GM12891 (cell line): ENCODE results near the gene DRC3.

Experiments
- DNase-seq: peaks from one replicate; pipeline ENCODE4 v3.0.0; 2011; ENCODE audit warnings: low spot score; ENCODE audit not compliant: insufficient read length
- FAIRE-seq: peaks from 2 replicates; lab custom pipeline; 2011; peaks lifted over from hg19 to GRCh38; lab: Jason Lieb, UNC
- PAX5 ChIP-seq: IDR thresholded peaks from 2 replicates; pipeline ENCODE4 v1.6.1; 2011; ENCODE audit warnings: low read length, moderate library complexity, mild to moderate bottlenecking; ENCODE audit not compliant: insufficient read depth, severe bottlenecking
- POLR2A ChIP-seq: IDR thresholded peaks from 2 replicates; pipeline ENCODE4 v1.6.1; 2011; ENCODE audit warnings: low read depth, low read length, control low read depth
- POLR2AphosphoS5 ChIP-seq: IDR thresholded peaks from 2 replicates; pipeline ENCODE4 v1.6.1; 2011; ENCODE audit warnings: low read depth, low read length, control low read depth
- POU2F2 ChIP-seq: IDR thresholded peaks from 2 replicates; pipeline ENCODE4 v1.6.1; 2011; ENCODE audit warnings: low read depth, mild to moderate bottlenecking, control low read depth, low read length, moderate library complexity
- SPI1 ChIP-seq: IDR thresholded peaks from 2 replicates; pipeline ENCODE4 v1.6.1; 2011; ENCODE audit warnings: low read depth, low read length, control low read depth
- TAF1 ChIP-seq: IDR thresholded peaks from 2 replicates; pipeline ENCODE4 v1.6.1; 2011; ENCODE audit warnings: low read depth, low read length, control low read depth

Gene DRC3

DNA sequence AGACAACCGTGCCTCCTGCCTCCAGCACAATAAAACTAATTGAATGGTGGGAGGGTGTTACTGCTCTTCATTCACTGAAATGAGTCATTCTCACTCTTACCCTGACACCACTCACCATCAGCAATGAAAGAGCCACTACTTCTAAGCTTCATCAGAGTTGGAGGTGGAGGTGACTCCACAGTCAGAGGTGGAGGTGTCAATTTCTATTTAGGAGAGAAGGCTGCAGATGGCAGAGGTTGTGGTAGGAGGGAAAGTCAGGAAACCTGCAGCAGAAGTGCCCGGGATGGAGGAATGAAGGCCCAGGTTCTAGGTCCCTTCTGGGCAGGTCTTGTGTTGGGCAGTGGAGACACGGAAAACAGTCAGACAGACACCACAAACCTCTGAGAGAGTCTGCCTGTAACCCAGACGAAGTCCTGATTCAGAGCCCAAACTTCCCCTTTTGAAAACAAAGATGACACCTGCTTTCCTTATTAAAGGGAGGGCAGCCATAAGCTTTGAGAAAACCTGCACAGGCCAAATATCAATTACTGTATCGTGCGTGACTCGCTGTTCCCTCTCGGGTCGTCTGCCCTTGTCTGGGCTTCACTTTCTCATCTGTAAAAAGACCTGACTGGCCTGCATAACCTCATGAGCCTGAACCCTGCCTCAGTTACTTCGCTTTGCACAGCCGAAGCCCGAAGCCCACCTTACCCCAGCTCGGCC lies 65.6 kb downstream of the DRC3 start:
- FAIRE-seq, result no peak
- DNase-seq, result no peak
- TF ChIP-seq POLR2A (no peak), SPI1 (no peak)

DNA sequence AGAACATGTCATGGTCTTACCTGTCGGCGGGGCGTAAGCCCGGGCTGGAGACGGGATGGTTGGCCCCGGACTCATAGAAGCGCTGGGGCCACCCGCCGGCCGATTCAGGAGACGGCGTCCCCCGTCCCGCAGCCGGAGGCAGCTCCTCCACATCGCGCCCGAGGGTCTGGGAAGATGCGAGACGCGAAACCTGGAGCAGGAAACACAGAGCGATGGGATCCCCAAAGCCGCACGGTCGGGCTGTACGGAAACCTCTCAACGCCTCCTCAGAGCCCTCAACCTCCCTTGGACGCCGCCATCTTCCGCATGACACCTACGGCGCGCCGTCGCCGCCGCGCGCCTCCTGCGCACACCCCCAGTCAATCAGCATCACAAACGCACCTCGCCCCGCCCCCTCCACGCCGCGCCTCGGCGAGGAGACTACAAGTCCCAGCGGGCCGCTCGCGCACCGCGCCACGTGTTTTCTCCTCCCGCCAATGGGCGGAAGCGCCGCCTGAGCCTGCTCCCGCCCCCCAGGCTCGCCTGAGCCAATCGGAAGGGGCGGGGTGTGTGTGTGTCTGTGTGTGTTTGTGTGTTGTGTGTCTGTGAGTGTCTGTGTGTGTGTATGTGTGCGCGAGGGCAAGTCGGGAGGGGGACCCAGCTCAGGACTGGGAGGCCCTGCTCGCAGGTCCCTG lies 66.3 kb downstream of the DRC3 start, which contains the start of the genes ATPAF2 and GID4:
ATPAF2 (minus strand) TSS at position 308 of the 674 bp plus-strand sequence; CDS start at position 153, 155 bp downstream.
GID4 (plus strand) TSS at position 548 of the 674 bp plus-strand sequence; CDS start at position 605, 57 bp downstream.
- TF ChIP-seq POLR2AphosphoS5 (peak; percentile 55; the same call in 1 of the 2 replicates), POLR2A (0 out of 2 replicates have a peak, but pooled peaks have one; percentile 29), PAX5 (peak; percentile 29), TAF1 (peak; percentile 72), SPI1 (no peak), POU2F2 (0 out of 2 replicates have a peak, but pooled peaks have one; percentile 36)
- peak; percentile 98 for FAIRE-seq

DNA sequence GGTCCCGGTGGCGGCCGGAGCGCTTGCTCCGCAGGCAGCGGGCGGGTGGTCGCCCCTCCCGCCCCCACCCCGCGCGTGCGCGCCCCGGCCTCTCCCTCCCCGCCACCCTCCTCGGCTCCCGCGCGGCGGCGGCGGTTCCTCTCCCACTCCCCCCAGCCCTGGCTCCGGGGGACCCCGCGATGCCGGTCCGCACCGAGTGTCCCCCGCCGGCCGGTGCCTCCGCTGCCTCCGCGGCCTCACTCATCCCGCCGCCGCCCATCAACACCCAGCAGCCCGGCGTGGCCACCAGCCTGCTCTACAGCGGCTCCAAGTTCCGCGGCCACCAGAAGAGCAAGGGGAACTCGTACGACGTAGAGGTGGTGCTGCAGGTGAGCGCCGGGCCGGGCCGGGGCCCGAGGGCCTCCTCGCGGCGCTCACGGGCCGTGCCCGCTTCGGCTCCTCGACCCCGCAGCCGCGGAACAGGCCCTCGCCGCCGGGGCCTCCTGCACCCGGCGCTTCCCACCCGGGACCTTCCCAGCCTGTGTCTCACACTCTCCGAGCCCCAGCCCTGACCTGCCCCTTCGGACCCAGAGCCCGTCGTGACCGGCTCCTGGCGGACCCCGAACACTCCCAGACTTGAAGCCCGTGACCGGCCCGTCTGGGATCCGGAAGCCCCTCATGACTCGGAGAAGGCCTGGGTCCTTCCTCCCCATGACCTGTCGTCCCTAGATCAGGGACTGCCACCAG lies 67.0 kb downstream of the DRC3 start:
- DNase-seq, result peak; percentile 34
- FAIRE-seq, result no peak
- TF ChIP-seq TAF1 (0 out of 2 replicates have a peak, but pooled peaks have one; percentile 24), PAX5 (no peak), POU2F2 (no peak), SPI1 (no peak)

More for the DNA sequence above, 66.3 kb downstream of the DRC3 start, which contains the start of the genes ATPAF2 and GID4:
- DNase-seq, result peak; percentile 97

- FAIRE-seq (peak; percentile 48), DNase-seq (no peak)
- TF ChIP-seq POU2F2 (no peak), TAF1 (no peak), POLR2A (no peak), POLR2AphosphoS5 (no peak), PAX5 (no peak), SPI1 (no peak)
These were observed 67.7 kb downstream of the DRC3 start for GRCh38 chr17:18040261-18040858.

DNA sequence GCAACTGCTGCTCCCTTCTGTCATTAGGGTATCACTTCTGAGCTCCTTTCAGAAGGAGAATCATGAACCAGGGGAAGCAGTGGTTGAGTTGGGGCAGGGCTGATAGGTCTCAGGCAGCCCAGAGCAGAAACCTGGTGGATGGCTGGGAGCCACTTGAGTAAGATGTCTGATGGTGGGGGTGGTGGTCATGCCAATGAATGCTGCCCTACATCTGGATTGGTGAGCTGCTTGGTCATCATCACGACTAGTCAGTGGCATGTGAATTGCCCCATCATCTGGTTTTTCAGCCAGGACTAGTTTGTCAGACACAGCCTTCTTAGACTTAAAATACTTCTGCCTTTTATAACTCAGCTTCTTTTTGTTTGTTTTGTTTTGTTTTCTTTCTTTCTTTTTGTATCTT lies 69.1 kb downstream of the DRC3 start:
- no peak for TF ChIP-seq SPI1
- no peak for TF ChIP-seq POU2F2
- no peak for TF ChIP-seq POLR2A
- TF ChIP-seq POLR2AphosphoS5, result no peak
- TF ChIP-seq TAF1, result no peak
- TF ChIP-seq PAX5, result no peak
- no peak for DNase-seq
- peak; percentile 9 for FAIRE-seq

DNA sequence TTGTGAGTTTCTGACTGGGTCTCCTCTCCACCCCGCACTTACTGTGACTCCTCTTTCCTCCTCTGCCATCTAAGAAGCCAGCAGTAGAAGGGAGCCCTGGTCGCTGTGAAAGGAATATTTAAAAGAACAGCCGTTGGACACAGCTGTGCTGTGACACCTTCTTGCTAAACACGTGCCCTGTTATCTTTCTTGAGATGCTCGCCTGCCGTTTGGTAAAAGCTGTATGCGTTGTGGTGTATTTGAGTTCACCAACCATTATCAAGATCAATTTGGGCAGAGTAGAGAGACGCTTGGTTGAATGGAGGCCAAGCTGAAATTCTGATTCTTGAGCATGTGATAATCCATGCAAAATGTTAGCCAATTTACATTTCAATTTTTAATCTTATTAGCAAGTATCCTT lies 70.3 kb downstream of the DRC3 start:
- FAIRE-seq, result no peak
- TF ChIP-seq TAF1 (no peak), PAX5 (no peak), POU2F2 (no peak), SPI1 (no peak), POLR2AphosphoS5 (no peak), POLR2A (no peak)

DNA sequence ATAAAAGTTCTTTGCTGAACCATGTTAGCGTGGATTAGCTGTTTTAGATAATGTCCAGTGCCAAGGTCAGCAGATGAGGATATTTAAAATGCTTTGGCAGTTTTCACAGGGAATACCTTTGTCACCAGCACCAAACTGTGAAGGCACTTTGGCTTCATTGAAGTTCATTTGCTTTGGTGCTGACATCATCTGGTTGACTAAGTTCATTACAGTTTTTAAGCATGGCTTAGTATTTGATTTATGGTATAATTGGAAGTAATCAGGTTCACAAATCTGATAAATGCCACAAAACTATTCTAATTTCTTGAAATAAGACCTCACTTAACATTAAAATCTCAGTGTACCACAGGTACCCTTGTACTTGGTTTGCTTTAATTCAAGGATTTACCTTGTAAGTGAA lies 70.8 kb downstream of the DRC3 start:
- DNase-seq (no peak), FAIRE-seq (no peak)
- no peak for TF ChIP-seq PAX5
- TF ChIP-seq SPI1, result no peak
- no peak for TF ChIP-seq TAF1
- TF ChIP-seq POU2F2, result no peak
- no peak for TF ChIP-seq POLR2AphosphoS5
- TF ChIP-seq POLR2A, result no peak

More for the DNA sequence above, 70.3 kb downstream of the DRC3 start:
- no peak for DNase-seq

GRCh38 chr17:18044609-18045008 lies 71.9 kb downstream of the DRC3 start:
- DNase-seq (no peak), FAIRE-seq (no peak)
- TF ChIP-seq SPI1 (no peak), POLR2A (no peak), POU2F2 (no peak), TAF1 (no peak), POLR2AphosphoS5 (no peak)

- no peak for FAIRE-seq
- DNase-seq, result no peak
- no peak for TF ChIP-seq PAX5
- peak; percentile 79 for TF ChIP-seq SPI1
These were observed 73.2 kb downstream of the DRC3 start for GRCh38 chr17:18045691-18046350.
